ENCODE data around the gene RNF113A.
"Not testable (repeated sequence)": the region's sequence is repeated elsewhere in the genome, so short reads cannot be mapped to it uniquely, and the experiment has no call there.

GRCh38 chrX:119824221-119824620 is 47.3 kb downstream of the RNF113A start:
- not testable (repeated sequence) for TF ChIP-seq ZNF565 (CRISPR knock-in tag; conservative IDR thresholded peaks at IDR 0.05; ENCODE audit: low read depth); ZC3H10 (CRISPR knock-in tag; IDR thresholded peaks at IDR 0.05); BACH2 (CRISPR knock-in tag; IDR thresholded peaks at IDR 0.05; ENCODE audit: borderline replicate concordance); GLIS3 (CRISPR knock-in tag; IDR thresholded peaks at IDR 0.05); CREB5 (CRISPR knock-in tag; IDR thresholded peaks at IDR 0.05; ENCODE audit: low read depth); CSRNP3 (CRISPR knock-in tag; IDR thresholded peaks at IDR 0.05); ARNTL (CRISPR knock-in tag; IDR thresholded peaks at IDR 0.05; ENCODE audit: borderline replicate concordance, low read depth); PATZ1 (CRISPR knock-in tag; IDR thresholded peaks at IDR 0.05; ENCODE audit: borderline replicate concordance); RARB (CRISPR knock-in tag; IDR thresholded peaks at IDR 0.05)

Measured in SK-N-SH treated with all-trans-retinoic acid at 6 μM for 48 hours (cell line).